ENCODE measurements around the gene HSPA8. TPM values are rescaled to one million over a fixed set of nuclear protein-coding genes. Genes with fewer than 3 reads are reported as not detected.

HSPA8 gene
- total and polyA plus RNA-seq, 2 of the 13 experiments (the other 11 are each of a cell fraction or from before 2014, with no cell fraction given): 936 to 2,151 TPM

- TF ChIP-seq ARID4A (CRISPR knock-in tag; IDR thresholded peaks at IDR 0.05; ENCODE audit: borderline replicate concordance) (peak; percentile 83), ZNF883 (CRISPR knock-in tag; IDR thresholded peaks at IDR 0.05; ENCODE audit: not compliant biosample characterization) (no peak), SAP130 (CRISPR knock-in tag; IDR thresholded peaks at IDR 0.05; ENCODE audit: low read depth) (peak; percentile 56), MIER3 (CRISPR knock-in tag; IDR thresholded peaks at IDR 0.05; ENCODE audit: borderline replicate concordance) (0 out of 2 replicates have a peak, but pooled peaks have one; percentile 6), CBX2 (IDR thresholded peaks at IDR 0.05; ENCODE audit: low read depth, low read length) (no peak), CBX2 (CRISPR knock-in tag; IDR thresholded peaks at IDR 0.05; ENCODE audit: low read depth) (no peak), KLF12 (CRISPR knock-in tag; IDR thresholded peaks at IDR 0.05; ENCODE audit: borderline replicate concordance) (peak; percentile 22; the same call in 1 of the 2 replicates), ZBTB43 (CRISPR knock-in tag; conservative IDR thresholded peaks at IDR 0.05) (0 out of 2 replicates have a peak, but pooled peaks have one; percentile 31), HCFC1 (IDR thresholded peaks at IDR 0.05; ENCODE audit: low read depth, low read length) (no peak), ZFP1 (CRISPR knock-in tag; IDR thresholded peaks at IDR 0.05) (no peak), CAMTA2 (CRISPR knock-in tag; IDR thresholded peaks at IDR 0.05; ENCODE audit: borderline replicate concordance) (peak; percentile 26; the same call in 1 of the 2 replicates), RBM22 (optimal IDR thresholded peaks at IDR 0.05; ENCODE audit: low read length) (peak; percentile 74), GLMP (CRISPR knock-in tag; IDR thresholded peaks at IDR 0.05; ENCODE audit: borderline replicate concordance) (no peak), SMAD3 (CRISPR knock-in tag; IDR thresholded peaks at IDR 0.05) (0 out of 2 replicates have a peak, but pooled peaks have one; percentile 30), STAT6 (CRISPR knock-in tag; IDR thresholded peaks at IDR 0.05; ENCODE audit: borderline replicate concordance) (peak; percentile 4; the same call in 1 of the 2 replicates), HOXA3 (CRISPR knock-in tag; IDR thresholded peaks at IDR 0.05) (peak; percentile 26), ZSCAN21 (CRISPR knock-in tag; IDR thresholded peaks at IDR 0.05; ENCODE audit: borderline replicate concordance) (peak; percentile 46; the same call in 1 of the 2 replicates), HNRNPL (IDR thresholded peaks at IDR 0.05; ENCODE audit: low read depth, low read length) (no peak; the same call in 1 of the 2 replicates)
Observed at GRCh38 chr11:123061403-123062157, at the start of gene HSPA8 (continued).
